Keratinocyte (primary cell): ENCODE measurements around the gene IRF2BP2.

Experiments
- EZH2 ChIP-seq: IDR thresholded peaks from one replicate; pipeline ENCODE4 v1.6.1; 2012; ENCODE audit warnings: inconsistent platforms, mild to moderate bottlenecking, low read length, moderate library complexity
- TF ChIP-seq, protein P1 (sequence below), 3 experiments: IDR thresholded peaks in 1 of 3; conservative IDR thresholded peaks in 1 of 3; optimal IDR thresholded peaks in 1 of 3; 2 replicates in 2 of 3; 3 replicates in 1 of 3; pipeline versions ENCODE3 to v1.5.1; 2011; ENCODE audit warnings: low read length in 3 of 3, mild to moderate bottlenecking in 3 of 3, moderate library complexity in 2 of 3, control low read depth in 1 of 3, inconsistent platforms in 1 of 3; ENCODE audit not compliant: insufficient read depth in 2 of 3; ENCODE audit errors: extremely low read depth in 1 of 3

DNA sequence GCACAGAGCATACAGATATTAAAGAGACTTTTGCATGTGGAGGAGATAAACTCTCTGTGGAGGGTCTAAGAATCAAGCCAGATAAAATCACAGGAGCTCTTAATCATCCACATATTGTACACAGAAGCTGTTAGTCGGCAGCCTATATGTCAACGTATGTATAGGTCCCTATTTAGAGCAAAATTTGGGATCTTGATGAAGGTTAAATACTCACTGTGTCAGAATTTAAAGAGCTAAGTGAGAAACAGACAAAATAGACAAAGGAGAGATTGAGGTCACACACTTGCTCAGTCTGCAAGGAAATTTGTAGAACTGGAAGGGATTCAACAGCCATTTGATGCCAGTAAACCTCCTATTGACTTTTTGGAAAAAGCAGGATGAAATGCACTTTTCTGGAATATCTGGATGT, 4.1 kb upstream of the IRF2BP2 start:
- TF ChIP-seq, protein P1, sequence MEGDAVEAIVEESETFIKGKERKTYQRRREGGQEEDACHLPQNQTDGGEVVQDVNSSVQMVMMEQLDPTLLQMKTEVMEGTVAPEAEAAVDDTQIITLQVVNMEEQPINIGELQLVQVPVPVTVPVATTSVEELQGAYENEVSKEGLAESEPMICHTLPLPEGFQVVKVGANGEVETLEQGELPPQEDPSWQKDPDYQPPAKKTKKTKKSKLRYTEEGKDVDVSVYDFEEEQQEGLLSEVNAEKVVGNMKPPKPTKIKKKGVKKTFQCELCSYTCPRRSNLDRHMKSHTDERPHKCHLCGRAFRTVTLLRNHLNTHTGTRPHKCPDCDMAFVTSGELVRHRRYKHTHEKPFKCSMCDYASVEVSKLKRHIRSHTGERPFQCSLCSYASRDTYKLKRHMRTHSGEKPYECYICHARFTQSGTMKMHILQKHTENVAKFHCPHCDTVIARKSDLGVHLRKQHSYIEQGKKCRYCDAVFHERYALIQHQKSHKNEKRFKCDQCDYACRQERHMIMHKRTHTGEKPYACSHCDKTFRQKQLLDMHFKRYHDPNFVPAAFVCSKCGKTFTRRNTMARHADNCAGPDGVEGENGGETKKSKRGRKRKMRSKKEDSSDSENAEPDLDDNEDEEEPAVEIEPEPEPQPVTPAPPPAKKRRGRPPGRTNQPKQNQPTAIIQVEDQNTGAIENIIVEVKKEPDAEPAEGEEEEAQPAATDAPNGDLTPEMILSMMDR (optimal IDR thresholded peaks at IDR 0.05 in 1 of 3, IDR thresholded peaks at IDR 0.05 in 1 of 3, conservative IDR thresholded peaks at IDR 0.05 in 1 of 3; ENCODE audit: extremely low read depth in 1 of 3, insufficient read depth in 2 of 3, low read length in 3 of 3) = no peak
- TF ChIP-seq EZH2 = no peak
